Activated CD4-positive, alpha-beta T cell treated with anti-CD3 and anti-CD28 coated beads, Interleukin-2, amount 50 U/mL, for 16 hours (primary cell): ENCODE results near the gene PPM1N.
"Not testable (repeated sequence)": the region's sequence is repeated elsewhere in the genome, so short reads cannot be mapped to it uniquely, and the experiment has no call there.

Experiments used
- DNase-seq: peaks from one replicate; pipeline ENCODE4 v3.0.0-alpha.2; 2020

Gene PPM1N

DNA sequence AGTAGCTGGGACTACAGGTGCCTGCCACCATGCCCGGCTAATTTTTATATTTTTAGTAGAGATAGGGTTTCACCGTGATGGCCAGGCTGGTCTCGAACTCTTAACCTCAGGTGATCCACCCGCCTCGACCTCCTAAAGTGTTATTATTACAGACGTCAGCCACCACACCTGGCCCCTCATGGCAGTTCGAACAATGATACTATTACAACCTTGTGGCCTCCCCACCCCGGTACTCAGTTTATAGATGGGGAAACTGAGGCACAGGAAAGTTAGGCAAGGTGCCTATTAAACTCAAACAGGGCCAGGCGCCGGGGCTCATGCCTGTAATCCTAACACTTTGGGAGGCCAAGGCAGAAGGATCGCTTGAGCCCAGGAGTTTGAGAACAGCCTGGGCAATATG lies 12.1 kb downstream of the PPM1N start:
- DNase-seq = not testable (repeated sequence)

GRCh38 chr19:45511074-45511473 lies 12.8 kb downstream of the PPM1N start:
- DNase-seq = no peak

DNA sequence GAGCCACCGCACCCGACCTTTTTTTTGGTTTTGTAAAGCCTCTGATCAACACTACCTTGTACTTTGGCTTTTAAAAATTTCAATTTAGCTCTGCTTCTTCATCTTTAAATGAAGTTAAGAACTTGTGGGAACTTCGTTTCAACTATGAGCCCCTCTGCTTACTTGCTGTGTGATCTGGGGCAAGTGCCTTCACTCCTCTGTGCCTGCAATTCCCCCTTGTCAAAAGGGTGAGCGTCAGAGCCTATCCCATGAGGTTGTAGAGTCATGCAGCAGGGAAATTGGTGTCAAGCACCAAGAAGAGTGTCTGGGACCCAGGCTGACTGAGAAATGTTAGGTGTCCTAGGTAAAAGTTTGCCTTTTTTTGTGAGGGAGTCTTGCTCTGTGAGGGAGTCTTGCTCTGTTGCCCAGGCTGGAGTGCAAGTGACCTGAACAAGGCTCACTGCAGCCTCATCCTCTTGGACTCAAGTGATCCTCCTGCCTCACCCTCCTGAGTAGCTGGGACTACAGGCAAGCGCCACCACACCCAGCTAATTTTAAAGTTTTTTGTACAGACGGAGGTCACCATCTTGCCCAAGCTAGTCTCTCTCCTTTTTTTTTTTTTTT lies 14.7 kb downstream of the PPM1N start:
- no peak for DNase-seq

- peak; percentile 50 for DNase-seq
Observed at GRCh38 chr19:45514376-45515051, 16.3 kb downstream of the PPM1N start.

GRCh38 chr19:45515081-45515624 lies 16.9 kb downstream of the PPM1N start:
- DNase-seq = peak; percentile 60

- no peak for DNase-seq
Observed at GRCh38 chr19:45515807-45516401, 17.7 kb downstream of the PPM1N start.

DNA sequence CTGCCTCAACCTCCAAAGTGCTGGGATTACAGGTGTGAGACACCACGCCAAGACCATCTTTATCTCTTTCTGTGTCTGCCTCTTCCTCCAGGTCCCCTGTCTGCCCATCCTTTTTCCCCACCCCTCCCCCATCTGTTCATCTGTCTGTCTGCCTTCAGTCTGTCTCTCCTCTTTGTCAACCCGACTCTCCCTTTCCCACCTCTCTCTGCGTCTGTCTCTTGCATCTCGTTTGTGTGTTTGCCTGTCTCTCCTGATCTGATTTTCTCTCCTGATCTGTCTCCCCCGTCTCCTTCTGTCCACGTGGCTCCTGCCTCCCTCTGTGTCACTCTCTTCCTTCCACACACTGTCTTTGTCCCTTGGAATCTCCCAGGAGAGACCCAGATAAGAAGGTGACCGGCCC lies 19.0 kb downstream of the PPM1N start:
- DNase-seq = no peak

GRCh38 chr19:45517641-45518468 lies 19.6 kb downstream of the PPM1N start:
- DNase-seq = no peak

DNA sequence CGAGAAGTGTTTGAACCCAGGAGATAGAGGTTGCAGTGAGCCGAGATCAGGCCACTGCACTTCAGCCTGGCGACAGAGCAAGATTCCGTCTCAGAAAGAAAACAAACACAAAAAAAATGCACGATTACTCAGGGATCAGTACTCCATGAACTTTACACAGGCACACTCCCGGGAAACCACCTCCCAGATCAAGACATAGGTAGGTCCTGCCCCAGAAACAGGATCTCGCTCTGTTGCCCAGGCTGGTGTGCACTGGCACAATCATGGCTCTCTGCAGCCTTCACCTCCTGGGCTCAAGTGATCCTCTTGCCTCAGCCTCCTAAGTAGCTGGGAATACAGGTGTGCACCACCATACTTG lies 20.2 kb downstream of the PPM1N start:
- no peak for DNase-seq

DNA sequence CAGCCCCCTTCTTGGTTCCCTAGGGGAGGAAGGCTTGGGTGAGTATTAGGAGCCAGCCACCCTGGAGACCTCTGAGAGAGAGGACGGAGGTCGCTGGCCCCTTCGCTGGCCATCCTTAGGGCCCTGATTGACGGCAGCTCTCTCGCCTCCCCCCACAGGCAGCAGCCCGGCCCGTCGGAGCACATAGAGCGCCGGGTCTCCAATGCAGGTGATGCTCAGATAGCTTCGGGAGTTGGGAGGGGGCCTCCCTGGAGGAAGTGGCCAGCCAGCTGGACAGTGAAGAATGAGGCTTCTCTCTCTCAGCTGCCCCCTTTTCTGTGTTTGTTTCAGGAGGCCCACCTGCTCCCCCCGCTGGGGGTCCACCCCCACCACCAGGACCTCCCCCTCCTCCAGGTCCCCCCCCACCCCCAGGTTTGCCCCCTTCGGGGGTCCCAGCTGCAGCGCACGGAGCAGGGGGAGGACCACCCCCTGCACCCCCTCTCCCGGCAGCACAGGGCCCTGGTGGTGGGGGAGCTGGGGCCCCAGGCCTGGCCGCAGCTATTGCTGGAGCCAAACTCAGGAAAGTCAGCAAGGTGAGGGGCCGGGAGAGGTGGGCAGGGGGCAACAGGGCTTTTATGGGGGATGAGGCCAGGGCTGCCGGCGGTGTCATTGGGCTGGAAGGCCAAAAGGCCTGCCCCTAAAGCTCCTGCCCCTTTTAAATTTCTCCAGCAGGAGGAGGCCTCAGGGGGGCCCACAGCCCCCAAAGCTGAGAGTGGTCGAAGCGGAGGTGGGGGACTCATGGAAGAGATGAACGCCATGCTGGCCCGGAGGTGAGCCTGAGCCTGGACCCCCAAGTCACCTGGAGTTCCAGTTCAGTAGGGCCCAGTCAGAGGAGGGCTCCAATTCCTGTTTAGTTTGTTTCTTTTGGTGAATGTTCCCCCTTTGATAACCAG lies 24.0 kb downstream of the PPM1N start:
- no peak for DNase-seq

DNA sequence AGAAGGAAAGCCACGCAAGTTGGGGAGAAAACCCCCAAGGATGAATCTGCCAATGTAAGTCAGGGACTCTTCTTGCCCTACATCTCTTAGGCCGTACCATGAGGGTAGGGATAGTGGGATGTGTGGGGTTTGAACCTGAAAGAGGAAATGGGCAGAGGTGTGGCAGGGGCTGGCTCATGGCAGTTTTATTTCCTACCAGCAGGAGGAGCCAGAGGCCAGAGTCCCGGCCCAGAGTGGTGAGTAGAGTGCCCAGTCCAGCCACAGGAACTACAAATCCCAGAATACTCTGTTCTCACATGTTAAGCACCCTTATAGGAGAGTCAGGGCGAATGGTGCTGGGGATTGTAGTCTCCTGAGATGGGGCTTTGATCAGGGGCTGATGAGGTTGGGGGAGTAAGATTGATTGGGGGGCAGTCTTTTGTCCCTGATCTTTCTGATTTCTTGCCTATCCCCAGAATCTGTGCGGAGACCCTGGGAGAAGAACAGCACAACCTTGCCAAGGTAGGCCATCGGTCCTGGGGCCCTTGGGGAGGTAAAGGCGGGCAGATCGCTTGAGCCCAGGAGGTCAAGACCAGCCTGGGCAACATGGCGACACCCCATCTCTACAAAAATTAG lies 25.5 kb downstream of the PPM1N start:
- DNase-seq = peak; percentile 87

- DNase-seq = no peak
Observed at GRCh38 chr19:45524575-45525129, 26.4 kb downstream of the PPM1N start.

DNA sequence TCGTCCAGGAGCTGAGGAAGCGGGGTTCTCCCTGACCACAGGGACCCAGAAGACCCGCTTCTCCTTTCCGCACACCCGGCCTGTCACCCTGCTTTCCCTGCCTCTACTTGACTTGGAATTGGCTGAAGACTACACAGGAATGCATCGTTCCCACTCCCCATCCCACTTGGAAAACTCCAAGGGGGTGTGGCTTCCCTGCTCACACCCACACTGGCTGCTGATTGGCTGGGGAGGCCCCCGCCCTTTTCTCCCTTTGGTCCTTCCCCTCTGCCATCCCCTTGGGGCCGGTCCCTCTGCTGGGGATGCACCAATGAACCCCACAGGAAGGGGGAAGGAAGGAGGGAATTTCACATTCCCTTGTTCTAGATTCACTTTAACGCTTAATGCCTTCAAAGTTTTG lies 27.9 kb downstream of the PPM1N start:
- DNase-seq = no peak

GRCh38 chr19:45526971-45527370 lies 28.7 kb downstream of the PPM1N start:
- DNase-seq = no peak

- no peak for DNase-seq
Observed at GRCh38 chr19:45527731-45528130, 29.5 kb downstream of the PPM1N start.

DNA sequence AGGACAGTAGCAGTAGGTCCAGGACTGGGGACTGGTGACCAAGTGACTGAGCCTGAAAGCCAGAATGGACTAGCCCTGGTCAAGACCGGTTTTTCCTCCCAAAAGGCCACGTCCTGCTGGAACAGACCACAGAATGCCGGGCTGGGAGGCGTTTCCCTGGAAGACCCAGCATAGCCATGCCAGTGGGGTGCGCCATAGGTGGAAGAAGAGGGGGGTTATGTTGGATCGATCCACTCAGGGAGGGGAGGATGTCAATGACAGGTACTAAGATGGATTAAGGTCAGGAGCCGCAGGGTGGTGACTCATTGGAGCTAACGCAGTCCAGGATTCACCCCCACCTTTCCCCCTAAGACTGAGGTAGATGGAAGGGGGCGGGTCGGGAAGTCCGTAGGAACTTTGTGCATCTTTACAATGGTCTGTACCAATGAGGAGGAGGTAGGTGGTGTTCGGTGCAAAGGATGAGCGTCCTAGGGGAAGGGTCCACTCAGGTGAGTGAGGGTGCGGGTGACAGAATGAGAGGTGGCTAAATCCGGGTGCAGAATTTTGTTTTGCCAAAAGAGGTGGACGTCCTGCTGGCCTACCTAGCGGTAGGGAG lies 30.0 kb downstream of the PPM1N start:
- no peak for DNase-seq

DNA sequence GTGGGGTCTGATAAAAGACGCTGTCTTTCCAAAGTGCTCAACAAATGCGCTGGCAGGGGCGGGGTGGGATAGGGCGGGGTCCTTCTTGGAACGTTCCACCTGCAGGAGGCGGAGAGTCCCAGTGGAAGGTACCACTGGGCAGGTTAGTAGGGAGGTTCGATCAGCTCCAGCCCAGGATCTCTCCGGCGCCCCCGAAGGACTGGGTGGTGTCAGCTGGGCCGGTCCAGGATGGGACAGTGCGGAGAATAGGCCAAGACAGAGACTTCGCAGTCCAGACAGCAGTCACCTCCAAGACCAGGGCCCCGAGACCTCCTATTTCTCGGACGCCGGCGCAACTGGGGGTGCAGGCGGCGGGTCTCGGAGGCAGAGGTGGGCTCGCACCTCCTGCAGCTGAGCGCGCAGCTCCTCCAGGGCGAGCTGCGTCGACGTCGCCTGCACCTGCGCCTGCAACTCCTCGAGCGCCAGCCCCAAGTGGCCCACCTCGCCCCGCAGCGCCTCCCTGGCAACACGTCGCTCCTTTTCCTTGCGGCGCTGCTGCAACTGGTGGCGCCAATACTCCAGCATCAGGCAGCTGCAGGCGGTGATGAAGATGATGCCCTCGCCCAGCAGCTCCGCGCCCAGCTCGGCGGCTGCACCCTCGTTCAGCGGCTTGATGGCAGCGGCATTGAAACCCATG lies 30.6 kb downstream of the PPM1N start:
- no peak for DNase-seq

DNA sequence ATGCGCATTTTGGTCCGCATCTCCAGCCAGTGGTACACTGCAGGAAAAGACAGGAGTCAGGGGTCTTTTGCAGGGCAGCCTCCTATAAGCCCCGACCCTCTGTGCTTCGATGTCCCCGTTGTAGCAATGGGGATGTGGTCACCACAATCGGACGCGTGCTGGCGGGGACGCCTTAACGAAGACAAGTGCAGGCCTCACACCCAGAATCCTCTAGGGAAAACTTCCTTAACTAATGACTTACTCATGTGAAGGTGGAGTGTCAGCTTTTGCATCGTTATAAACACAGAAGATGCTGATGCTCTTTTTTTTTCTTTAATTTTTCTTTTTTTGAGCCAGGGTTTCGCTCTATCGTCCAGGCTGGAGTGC lies 31.2 kb downstream of the PPM1N start:
- DNase-seq = no peak

DNA sequence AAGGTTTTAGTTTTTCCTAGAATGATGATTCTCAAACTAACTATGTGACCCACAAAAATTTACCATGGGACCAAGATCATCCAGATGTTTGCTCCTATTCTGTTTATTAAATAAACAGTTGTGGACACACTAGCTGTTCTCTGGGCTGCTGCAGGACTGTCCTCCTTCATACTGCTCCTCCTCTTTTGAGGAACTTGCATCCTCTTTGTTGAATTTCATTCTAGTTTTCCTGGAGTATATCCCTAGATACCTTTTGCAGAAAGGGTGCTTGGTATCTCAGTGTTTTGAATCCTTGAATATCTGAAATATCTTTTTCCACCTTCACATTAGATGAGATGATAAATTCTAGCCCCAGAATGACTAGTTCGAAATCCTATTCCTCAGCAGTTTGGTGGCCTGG lies 33.1 kb downstream of the PPM1N start:
- no peak for DNase-seq

- DNase-seq = no peak
Observed at GRCh38 chr19:45539459-45539858, 41.2 kb downstream of the PPM1N start.

DNA sequence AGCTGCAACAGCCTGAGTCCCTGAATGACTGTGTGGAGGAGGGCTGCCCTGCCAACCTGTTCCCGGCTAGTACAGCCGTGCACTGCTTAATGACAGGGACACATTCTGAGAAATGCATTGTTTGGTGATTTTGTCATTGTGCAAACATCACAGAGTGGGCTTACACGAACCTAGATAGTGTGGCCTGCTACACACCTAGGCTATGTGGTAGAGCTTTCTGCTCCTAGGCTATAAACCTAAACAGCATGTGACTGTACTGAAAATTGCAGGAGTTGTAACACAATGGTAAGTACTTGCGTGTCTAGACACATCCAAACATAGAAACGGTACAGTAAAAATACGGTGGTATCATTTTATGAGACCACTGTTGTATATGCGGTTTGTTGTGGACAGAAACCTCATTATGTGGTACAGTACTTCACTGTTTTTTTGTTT lies 44.0 kb downstream of the PPM1N start:
- no peak for DNase-seq
